HG03342 (cell line): ENCODE results near the gene SEMA4C.

Experiments used
- ATAC-seq: cut with Tn5 transposase; IDR thresholded peaks from one replicate; pipeline ENCODE4 v1.9.1; 2021; ENCODE audit warnings: mild to moderate bottlenecking, moderate library complexity; ENCODE audit not compliant: unreplicated experiment

Gene SEMA4C

GRCh38 chr2:96824079-96824870 is 45.6 kb downstream of the SEMA4C start:
- ATAC-seq: no peak

GRCh38 chr2:96823198-96823597 is 46.7 kb downstream of the SEMA4C start:
- ATAC-seq: no peak

- ATAC-seq: no peak
Observed at GRCh38 chr2:96822786-96823185, 47.1 kb downstream of the SEMA4C start.

- no peak for ATAC-seq
Observed at GRCh38 chr2:96821113-96821675, 48.7 kb downstream of the SEMA4C start.

DNA sequence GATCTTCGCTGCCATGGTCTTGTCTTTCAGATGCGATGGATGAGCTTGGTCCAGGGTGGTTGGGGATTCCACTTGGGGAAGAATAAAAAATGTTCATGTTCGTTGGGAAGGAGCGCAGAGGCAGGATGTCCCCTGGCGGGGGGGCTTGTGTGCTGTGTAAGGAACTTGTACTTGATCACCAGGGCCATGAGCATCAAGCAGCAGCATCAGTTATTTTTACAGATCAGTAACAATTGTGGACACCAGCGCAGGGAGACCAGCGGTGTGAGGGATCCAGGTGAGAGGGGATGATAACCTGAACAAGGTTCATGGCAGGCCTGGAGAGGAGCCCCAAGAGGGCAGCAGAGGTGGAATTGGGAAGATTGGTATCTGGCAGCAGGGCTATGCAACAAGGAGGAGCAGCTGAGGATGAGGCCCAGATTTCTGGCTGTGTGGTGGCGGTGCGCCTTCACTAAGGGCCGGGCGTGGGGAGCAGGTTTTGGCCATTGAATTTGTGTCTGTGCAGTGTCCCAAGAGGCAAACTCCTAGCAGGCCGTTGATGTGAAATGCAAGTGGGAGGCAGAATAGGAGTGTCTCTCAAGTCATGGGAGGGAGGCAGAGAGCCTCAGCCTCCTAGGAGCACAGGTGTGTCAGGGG is 49.9 kb downstream of the SEMA4C start:
- ATAC-seq: no peak

- ATAC-seq: no peak
Observed at GRCh38 chr2:96819128-96819875, 50.6 kb downstream of the SEMA4C start.

GRCh38 chr2:96817882-96818281 is 52.0 kb downstream of the SEMA4C start:
- no peak for ATAC-seq

GRCh38 chr2:96816836-96817702 is 52.8 kb downstream of the SEMA4C start:
- no peak for ATAC-seq

- ATAC-seq: peak; percentile 87
Observed at GRCh38 chr2:96816127-96816835, 53.6 kb downstream of the SEMA4C start, which contains the start of gene CNNM3. CNNM3 (plus strand) TSS chr2:96816268; CDS start chr2:96816278, 10 bp downstream.

DNA sequence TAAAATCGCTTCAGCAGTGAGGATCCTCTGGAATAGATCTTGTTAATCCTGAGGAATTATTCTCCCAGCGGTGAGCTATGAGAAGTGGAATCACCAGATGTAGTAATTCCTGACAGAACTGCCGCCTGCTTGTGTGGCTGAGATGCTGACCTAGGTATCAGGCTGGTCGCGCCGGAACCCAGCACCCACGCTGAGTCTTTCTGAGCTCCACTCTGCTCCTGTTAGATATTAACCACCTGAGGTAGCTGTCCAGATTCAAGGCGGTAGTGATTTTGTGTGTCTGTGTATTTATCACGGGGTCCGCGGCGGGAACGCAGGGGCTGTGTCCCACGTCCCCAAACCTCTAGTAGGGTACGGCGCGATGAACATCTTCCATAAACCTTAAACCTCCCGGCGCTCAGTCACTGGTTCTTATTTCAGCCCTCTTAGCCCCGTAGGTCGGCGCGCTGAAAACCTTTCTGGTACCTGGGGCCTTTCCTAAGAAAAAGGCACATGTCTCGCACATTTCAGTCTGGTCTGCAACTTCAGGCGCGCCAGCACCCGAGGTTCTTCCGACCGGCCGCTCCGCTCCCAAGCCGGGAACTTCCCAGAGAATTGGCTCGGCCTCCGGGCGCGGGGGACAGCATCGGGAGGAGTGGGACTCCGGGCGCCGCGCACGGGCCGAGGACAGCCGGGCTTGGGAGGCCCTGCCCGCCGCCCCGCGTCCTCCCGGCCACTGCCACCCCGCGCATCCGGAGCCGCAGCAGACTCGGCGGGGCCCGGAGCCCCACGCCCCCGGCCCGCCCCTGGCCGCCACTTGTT is 54.4 kb downstream of the SEMA4C start:
- peak; percentile 5 for ATAC-seq

GRCh38 chr2:96813656-96814055 is 56.2 kb downstream of the SEMA4C start:
- ATAC-seq: no peak

GRCh38 chr2:96811917-96812316 is 58.0 kb downstream of the SEMA4C start:
- ATAC-seq: no peak

DNA sequence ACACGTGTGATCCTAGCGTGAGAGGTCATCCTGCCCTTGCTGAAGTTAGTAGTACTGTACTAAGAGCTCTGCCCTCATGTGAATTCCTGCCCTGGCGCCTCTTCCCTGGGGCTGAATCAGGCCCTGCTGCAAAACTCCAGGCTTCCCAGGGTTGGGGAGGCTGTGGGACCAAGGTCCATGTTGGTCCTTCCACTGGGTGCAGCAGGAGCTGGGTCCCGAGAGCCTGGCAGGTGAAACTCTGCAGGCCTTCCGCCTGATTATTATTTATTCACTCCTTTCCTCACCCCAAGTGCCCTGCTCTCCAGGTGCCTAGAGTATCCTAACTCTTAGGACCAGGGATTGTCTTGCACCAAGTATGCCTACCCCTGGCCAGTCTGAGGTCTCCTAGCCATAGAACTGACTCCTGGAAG is 59.1 kb downstream of the SEMA4C start:
- no peak for ATAC-seq

GRCh38 chr2:96809951-96810782 is 59.7 kb downstream of the SEMA4C start:
- no peak for ATAC-seq
